Panc1 (cell line): ENCODE data around the gene TSHZ3.

Experiments used
- CTCF ChIP-seq: fragments of 450-650 bp; IDR thresholded peaks from 2 replicates; pipeline ENCODE4 v1.5.1; 2017; ENCODE audit warnings: mild to moderate bottlenecking
- REST ChIP-seq, 2 experiments: IDR thresholded peaks; 2 replicates each; pipeline ENCODE4 v1.6.1; 2011 to 2012; ENCODE audit warnings: low read depth in 2 of 2, control low read depth in 1 of 2, low read length in 1 of 2, mild to moderate bottlenecking in 1 of 2, moderate library complexity in 1 of 2; ENCODE audit not compliant: insufficient read depth in 1 of 2

GRCh38 chr19:31335716-31336115 is 13.5 kb downstream of the TSHZ3 start:
- TF ChIP-seq REST (IDR thresholded peaks at IDR 0.05; ENCODE audit: insufficient read depth in 1 of 2, low read depth in 2 of 2, low read length in 1 of 2), result no peak
- TF ChIP-seq CTCF, result no peak
